B cell (primary cell): Measurements from ENCODE around the gene BMAL1. TPM values are rescaled to one million over a fixed set of nuclear protein-coding genes. Genes with fewer than 3 reads are reported as not detected.

Experiments used
- ATAC-seq: fragments of 200-7000 bp; cut with Tn5 transposase; one replicate; pipeline ENCODE4 v1.10.0; 2021; ENCODE audit warnings: low read depth, mild to moderate bottlenecking, moderate number of reproducible peaks, moderate library complexity
- CTCF ChIA-PET: fragments of 350-600 bp; sonication (Branson Sonifier 250); formaldehyde crosslinking; loops from one replicate; lab custom pipeline; 2021; ENCODE audit warnings: antibody characterized with exemption, inconsistent platforms; lab: Charles Lee
- POLR2A ChIA-PET: fragments of 350-600 bp; sonication (Branson Sonifier 250); formaldehyde crosslinking; loops from one replicate; lab custom pipeline; 2021; ENCODE audit warnings: antibody characterized with exemption; lab: Charles Lee
- DNase-seq: peaks from one replicate; pipeline ENCODE4 v3.0.0; 2013
- H2AFZ ChIP-seq: 2 replicates; pipeline ENCODE4 v1.6.1; 2012; ENCODE audit warnings: mild to moderate bottlenecking, low read depth, low read length; ENCODE audit not compliant: insufficient read depth, poor library complexity, severe bottlenecking
- H3K27ac ChIP-seq, 2 donors: 1 replicate in 1 of 2; 2 replicates in 1 of 2; pipeline ENCODE4 v1.5.1; 2012 to 2013; ENCODE audit warnings: low read length in 2 of 2, mild to moderate bottlenecking in 2 of 2, moderate library complexity in 1 of 2
- H3K27me3 ChIP-seq, 4 experiments: fragments of 200-600 bp in 1 of 4; sonication (generic) in 1 of 4; replicated peaks in 1 of 4; 1 replicate in 2 of 4; 2 replicates in 2 of 4; pipeline versions ENCODE4 v1.6.1 to v1.7.0; 2013 to 2016; ENCODE audit warnings: low read length in 3 of 4, mild to moderate bottlenecking in 2 of 4, mixed read lengths in 1 of 4, moderate library complexity in 1 of 4; ENCODE audit not compliant: insufficient read depth in 4 of 4, control insufficient read depth in 3 of 4; ENCODE audit errors: control extremely low read depth in 1 of 4
- H3K36me3 ChIP-seq, 2 experiments: replicated peaks in 1 of 2; 1 replicate in 1 of 2; 2 replicates in 1 of 2; pipeline versions ENCODE4 v1.6.1 to v1.7.1; 2013; ENCODE audit warnings: low read length in 1 of 2; ENCODE audit not compliant: insufficient read depth in 2 of 2, control insufficient read depth in 1 of 2; ENCODE audit errors: control extremely low read depth in 1 of 2, extremely low read depth in 1 of 2
- H3K4me1 ChIP-seq, 2 donors: fragments of 200-600 bp in 1 of 2; sonication (generic) in 1 of 2; 1 replicate in 1 of 2; 2 replicates in 1 of 2; pipeline versions ENCODE4 v1.5.1 to v1.6.1; 2013 to 2017; ENCODE audit warnings: low read length in 2 of 2; ENCODE audit not compliant: control insufficient read depth in 2 of 2, insufficient read depth in 2 of 2
- H3K4me2 ChIP-seq: replicated peaks from 2 replicates; pipeline ENCODE3; 2012; ENCODE audit warnings: mild to moderate bottlenecking, low read depth, low read length; ENCODE audit not compliant: poor library complexity, severe bottlenecking
- H3K4me3 ChIP-seq, 5 experiments: fragments of 200-600 bp in 1 of 5; sonication (generic) in 1 of 5; 1 replicate in 3 of 5; 2 replicates in 2 of 5; pipeline versions ENCODE4 v1.5.1 to v1.7.0; 2011 to 2016; ENCODE audit warnings: low read length in 4 of 5, mild to moderate bottlenecking in 4 of 5, low read depth in 2 of 5, control low read depth in 1 of 5, moderate library complexity in 1 of 5; ENCODE audit not compliant: insufficient read depth in 1 of 5; ENCODE audit errors: control extremely low read depth in 1 of 5, extremely low read depth in 1 of 5
- H3K79me2 ChIP-seq: fragments of 200-600 bp; sonication (generic); one replicate; pipeline ENCODE4 v1.6.0; 2016; ENCODE audit warnings: low read length; ENCODE audit not compliant: control insufficient read depth, insufficient read depth
- H3K9ac ChIP-seq: fragments of 200-600 bp; sonication (generic); 2 replicates; pipeline ENCODE4 v1.6.1; 2017; ENCODE audit warnings: mild to moderate bottlenecking, low read length, moderate library complexity
- H3K9me3 ChIP-seq, 3 donors: one replicate each; pipeline versions ENCODE4 v1.6.1 to v1.7.1; 2013; ENCODE audit warnings: low read length in 2 of 3; ENCODE audit not compliant: control insufficient read depth in 2 of 3, insufficient read depth in 1 of 3; ENCODE audit errors: control extremely low read depth in 1 of 3
- H4K20me1 ChIP-seq: 2 replicates; pipeline ENCODE4 v1.6.0; 2012; ENCODE audit warnings: mild to moderate bottlenecking, low read length; ENCODE audit not compliant: insufficient read depth, control insufficient read depth, poor library complexity, severe bottlenecking
- H3K27ac Mint-ChIP-seq: one replicate; pipeline ENCODE4 v1.8.0; 2021; ENCODE audit warnings: mixed read lengths
- H3K27me3 Mint-ChIP-seq: one replicate; pipeline ENCODE4 v1.8.0; 2021; ENCODE audit warnings: mixed read lengths
- H3K4me1 Mint-ChIP-seq: one replicate; pipeline ENCODE4 v1.8.0; 2021; ENCODE audit warnings: mixed read lengths
- H3K4me3 Mint-ChIP-seq: one replicate; pipeline ENCODE4 v1.8.0; 2021; ENCODE audit warnings: mixed read lengths
- H3K9me3 Mint-ChIP-seq: one replicate; pipeline ENCODE4 v1.8.0; 2022; ENCODE audit warnings: mixed read lengths; ENCODE audit not compliant: insufficient read depth
- CTCF ChIP-seq: fragments of 200-600 bp; IDR thresholded peaks from one replicate; pipeline ENCODE4 v1.8.0; 2022; ENCODE audit warnings: antibody characterized with exemption, mild to moderate bottlenecking
- EZH2 ChIP-seq: IDR thresholded peaks from 2 replicates; pipeline ENCODE4 v1.6.1; 2012; ENCODE audit warnings: borderline replicate concordance, low read depth, mild to moderate bottlenecking, moderate library complexity, low read length; ENCODE audit not compliant: insufficient read depth, poor library complexity, severe bottlenecking
- WGBS: methylation state at CpG from one replicate; pipeline ENCODE4 v1.1.5; 2013; ENCODE audit warnings: missing lambda C conversion rate; ENCODE audit not compliant: insufficient coverage; 5-methylcytosine and 5-hydroxymethylcytosine counted together
- intact Hi-C: fragments of 100-400 bp; cut with micrococcal nuclease; formaldehyde crosslinking; loops from one replicate; pipeline ENCODE4 v1.10.0; 2022
- polyA plus RNA-seq: library from polyadenylated mRNA; depleted of rRNA; stranded (reverse); fragments of >200 nt; gene quantifications from 2 replicates; pipeline ENCODE4 v1.2.3, GENCODE V29; 2012
- total RNA-seq, 2 donors: library from RNA; stranded (reverse); fragments of 120-200 nt in 1 of 2; gene quantifications; 1 replicate in 1 of 2; 2 replicates in 1 of 2; pipeline versions ENCODE4 v1.2.3 to v1.2.4, GENCODE V29; 2013 to 2022

The BMAL1 gene
- total and polyA plus RNA-seq, 2 donors (not counting 1 experiment from before 2014, with no cell fraction given) = 8.6 to 39.1 TPM

- Histone ChIP-seq H3K27ac (no peak overlapping the region), H3K79me2 (no peaks in the 10 kb centered on the region), H3K4me3 (no peak overlapping the region), H4K20me1 (no peaks in the 10 kb centered on the region), H3K9ac (no peak overlapping the region), H2AFZ (no peak overlapping the region), H3K4me2 (no peak overlapping the region), H3K36me3 (no peaks in the 10 kb centered on the region), H3K27me3 (no peaks in the 10 kb centered on the region), H3K4me1 (no peaks in the 10 kb centered on the region), H3K9me3 (no peaks in the 10 kb centered on the region)
- no peak for ATAC-seq
- CTCF ChIA-PET = interaction anchor here (1.0 kb wide), 1 partner anchor 8 kb away, joined by 3 read pairs; no protein-coding TSS in a partner anchor
- H3K4me1 Mint-ChIP-seq = no peaks in the 10 kb centered on the region
- H3K27ac Mint-ChIP-seq = no peak overlapping the region
- no peak for DNase-seq
- no peak for TF ChIP-seq EZH2
- TF ChIP-seq CTCF = no peak
- H3K9me3 Mint-ChIP-seq = no peaks in the 10 kb centered on the region
- no peak overlapping the region for H3K4me3 Mint-ChIP-seq
- WGBS = 69% methylated on average over 5 of the region's 8 CpGs
- peaks cover 18% of the 10 kb centered on the region for H3K27me3 Mint-ChIP-seq
- POLR2A ChIA-PET = no interaction called here
- intact Hi-C loops = no loop called here
Observed at GRCh38 chr11:13261591-13262061, 16.0 kb upstream of the BMAL1 start.

GRCh38 chr11:13262096-13262495 is 15.5 kb upstream of the BMAL1 start:
- H3K27me3 Mint-ChIP-seq = peaks cover 18% of the 10 kb centered on the region
- TF ChIP-seq CTCF (no peak), EZH2 (no peak)
- no peaks in the 10 kb centered on the region for H3K27me3 ChIP-seq
- H3K4me3 ChIP-seq = no peak overlapping the region
- ATAC-seq (no peak), DNase-seq (no peak)
- H3K4me1 Mint-ChIP-seq = no peaks in the 10 kb centered on the region
- no peak overlapping the region for H2AFZ ChIP-seq
- no peak overlapping the region for H3K9ac ChIP-seq
- POLR2A ChIA-PET = no interaction called here
- H3K9me3 Mint-ChIP-seq = no peaks in the 10 kb centered on the region
- H3K4me1 ChIP-seq = no peaks in the 10 kb centered on the region
- no peak overlapping the region for H3K27ac Mint-ChIP-seq
- intact Hi-C loops = no loop called here
- CTCF ChIA-PET = interaction anchor here (1.0 kb wide), 1 partner anchor 8 kb away, joined by 3 read pairs; no protein-coding TSS in a partner anchor
- WGBS = 83% methylated on average over 1 of the region's 3 CpGs
- H4K20me1 ChIP-seq = no peaks in the 10 kb centered on the region
- no peaks in the 10 kb centered on the region for H3K79me2 ChIP-seq
- H3K4me2 ChIP-seq = no peak overlapping the region
- H3K27ac ChIP-seq = no peak overlapping the region
- no peaks in the 10 kb centered on the region for H3K9me3 ChIP-seq
- no peaks in the 10 kb centered on the region for H3K36me3 ChIP-seq
- H3K4me3 Mint-ChIP-seq = no peak overlapping the region
